COLO668 (cell line): ENCODE measurements around the gene TPX2.
"Not testable (repeated sequence)": the region's sequence is repeated elsewhere in the genome, so short reads cannot be mapped to it uniquely, and the experiment has no call there.

ENCODE experiments used
- DNase-seq: peaks from one replicate; lab custom pipeline; 2025; ENCODE audit not compliant: unreplicated experiment; lab: John Stamatoyannopoulos, UW

Gene TPX2

GRCh38 chr20:31718952-31719643, 20.0 kb upstream of the TPX2 start:
- no peak for DNase-seq

GRCh38 chr20:31719644-31720485, 19.2 kb upstream of the TPX2 start:
- peak; percentile 26 for DNase-seq

GRCh38 chr20:31720486-31721407, 18.3 kb upstream of the TPX2 start:
- DNase-seq = peak; percentile 60

- DNase-seq = peak; percentile 57
Measured at GRCh38 chr20:31721408-31722256, 17.5 kb upstream of the TPX2 start.

GRCh38 chr20:31722257-31723068, 16.6 kb upstream of the TPX2 start, which contains the start of gene BCL2L1:
BCL2L1 (minus strand) TSS chr20:31722868; CDS start chr20:31722218, 650 bp downstream.
- peak; percentile 90 for DNase-seq

GRCh38 chr20:31723069-31723318, 16.1 kb upstream of the TPX2 start:
- no peak for DNase-seq

- peak; percentile 99 for DNase-seq
Measured at GRCh38 chr20:31723319-31724078, 15.6 kb upstream of the TPX2 start.

- no peak for DNase-seq
Measured at GRCh38 chr20:31731321-31731717, 7.8 kb upstream of the TPX2 start.

GRCh38 chr20:31739550-31739977, 474 bp downstream of the TPX2 start:
- no peak for DNase-seq

- no peak for DNase-seq
Measured at GRCh38 chr20:31740208-31740607, 1.1 kb downstream of the TPX2 start.

GRCh38 chr20:31740656-31741323, 1.7 kb downstream of the TPX2 start:
- no peak for DNase-seq

- no peak for DNase-seq
Measured at GRCh38 chr20:31746068-31746878, 7.2 kb downstream of the TPX2 start.

GRCh38 chr20:31747028-31747427, 7.9 kb downstream of the TPX2 start:
- DNase-seq = not testable (repeated sequence)

GRCh38 chr20:31747640-31748039, 8.6 kb downstream of the TPX2 start:
- DNase-seq = no peak

GRCh38 chr20:31749223-31749622, 10.1 kb downstream of the TPX2 start:
- no peak for DNase-seq

GRCh38 chr20:31751126-31751525, 12.0 kb downstream of the TPX2 start:
- DNase-seq = no peak

GRCh38 chr20:31757254-31757653, 18.2 kb downstream of the TPX2 start:
- DNase-seq = no peak

- no peak for DNase-seq
Measured at GRCh38 chr20:31758521-31758920, 19.4 kb downstream of the TPX2 start.
